Activated T-cell treated with anti-CD3 and anti-CD28 coated beads, Interleukin-2, amount 50 U/mL, for 4 hours (primary cell): ENCODE data around the gene TBX18. TPM values are rescaled to one million over a fixed set of nuclear protein-coding genes. Genes with fewer than 3 reads are reported as not detected.

Experiments
- ATAC-seq, 2 donors: fragments of 200-7000 bp; cut with Tn5 transposase; one replicate each; pipeline ENCODE4 v1.10.0; 2021
- DNase-seq: peaks from one replicate; pipeline ENCODE4 v3.0.0-alpha.2; 2020
- H3K27me3 Mint-ChIP-seq: one replicate; pipeline ENCODE4 v1.8.0; 2021; ENCODE audit warnings: low read depth, mixed read lengths
- H3K36me3 Mint-ChIP-seq: one replicate; pipeline ENCODE4 v1.8.0; 2022; ENCODE audit warnings: mixed read lengths; ENCODE audit not compliant: insufficient read depth
- H3K4me1 Mint-ChIP-seq: one replicate; pipeline ENCODE4 v1.8.0; 2021; ENCODE audit warnings: low read depth, mixed read lengths
- H3K4me3 Mint-ChIP-seq: one replicate; pipeline ENCODE4 v1.8.0; 2021; ENCODE audit warnings: mild to moderate bottlenecking, moderate library complexity, mixed read lengths
- H3K9me3 Mint-ChIP-seq: one replicate; pipeline ENCODE4 v1.8.0; 2021; ENCODE audit warnings: mixed read lengths
- total RNA-seq, 3 donors: library from RNA; stranded (reverse); gene quantifications; one replicate each; pipeline ENCODE4 v1.2.1, GENCODE V29; 2021

The TBX18 gene
- total RNA-seq, 3 donors from 2014 or later, result not detected

- ATAC-seq (no peak), DNase-seq (no peak)
- no peaks in the 10 kb centered on the region for H3K36me3 Mint-ChIP-seq
- H3K9me3 Mint-ChIP-seq, result peaks cover 6% of the 10 kb centered on the region
- no peaks in the 10 kb centered on the region for H3K4me1 Mint-ChIP-seq
- no peak overlapping the region for H3K4me3 Mint-ChIP-seq
- no peaks in the 10 kb centered on the region for H3K27me3 Mint-ChIP-seq
These were observed 111.9 kb downstream of the TBX18 start for GRCh38 chr6:84652356-84653026.

- no peaks in the 10 kb centered on the region for H3K27me3 Mint-ChIP-seq
- H3K4me3 Mint-ChIP-seq, result no peak overlapping the region
- DNase-seq, result no peak
- ATAC-seq, result no peak
- peaks cover 7% of the 10 kb centered on the region for H3K9me3 Mint-ChIP-seq
- H3K4me1 Mint-ChIP-seq, result no peaks in the 10 kb centered on the region
- H3K36me3 Mint-ChIP-seq, result no peaks in the 10 kb centered on the region
These were observed 112.8 kb downstream of the TBX18 start for GRCh38 chr6:84651583-84651982.

GRCh38 chr6:84648444-84648843, 116.0 kb downstream of the TBX18 start:
- H3K4me1 Mint-ChIP-seq, result no peaks in the 10 kb centered on the region
- peaks cover 7% of the 10 kb centered on the region for H3K9me3 Mint-ChIP-seq
- no peaks in the 10 kb centered on the region for H3K36me3 Mint-ChIP-seq
- DNase-seq, result no peak
- H3K27me3 Mint-ChIP-seq, result no peaks in the 10 kb centered on the region
- H3K4me3 Mint-ChIP-seq, result no peak overlapping the region
- no peak for ATAC-seq

- no peak for ATAC-seq
These were observed 118.7 kb downstream of the TBX18 start for GRCh38 chr6:84645563-84646266.

GRCh38 chr6:84645000-84645399, 119.4 kb downstream of the TBX18 start:
- Mint-ChIP-seq H3K27me3 (no peaks in the 10 kb centered on the region), H3K4me3 (no peak overlapping the region), H3K36me3 (no peaks in the 10 kb centered on the region), H3K4me1 (no peaks in the 10 kb centered on the region), H3K9me3 (peaks cover 3% of the 10 kb centered on the region)
- DNase-seq (no peak), ATAC-seq (no peak)

More at GRCh38 chr6:84645563-84646266, 118.7 kb downstream of the TBX18 start:
- peaks cover 3% of the 10 kb centered on the region for H3K9me3 Mint-ChIP-seq
- H3K4me1 Mint-ChIP-seq, result no peaks in the 10 kb centered on the region
- H3K27me3 Mint-ChIP-seq, result no peaks in the 10 kb centered on the region
- DNase-seq, result no peak
- no peaks in the 10 kb centered on the region for H3K36me3 Mint-ChIP-seq
- no peak overlapping the region for H3K4me3 Mint-ChIP-seq

- Mint-ChIP-seq H3K27me3 (no peaks in the 10 kb centered on the region), H3K4me1 (no peaks in the 10 kb centered on the region), H3K4me3 (no peak overlapping the region), H3K36me3 (no peaks in the 10 kb centered on the region), H3K9me3 (peaks cover 3% of the 10 kb centered on the region)
- no peak for DNase-seq
- ATAC-seq, result no peak
These were observed 120.6 kb downstream of the TBX18 start for GRCh38 chr6:84643778-84644177.

GRCh38 chr6:84641076-84641475, 123.3 kb downstream of the TBX18 start:
- no peak for ATAC-seq
- H3K4me1 Mint-ChIP-seq, result no peaks in the 10 kb centered on the region
- H3K36me3 Mint-ChIP-seq, result no peaks in the 10 kb centered on the region
- H3K27me3 Mint-ChIP-seq, result no peaks in the 10 kb centered on the region
- peaks cover 6% of the 10 kb centered on the region for H3K9me3 Mint-ChIP-seq
- no peak for DNase-seq
- no peak overlapping the region for H3K4me3 Mint-ChIP-seq

- DNase-seq, result no peak
- no peaks in the 10 kb centered on the region for H3K27me3 Mint-ChIP-seq
- H3K4me3 Mint-ChIP-seq, result no peak overlapping the region
- no peaks in the 10 kb centered on the region for H3K4me1 Mint-ChIP-seq
- H3K9me3 Mint-ChIP-seq, result peaks cover 11% of the 10 kb centered on the region
- H3K36me3 Mint-ChIP-seq, result no peaks in the 10 kb centered on the region
- no peak for ATAC-seq
These were observed 125.0 kb downstream of the TBX18 start for GRCh38 chr6:84639396-84639795.

- H3K9me3 Mint-ChIP-seq, result peaks cover 11% of the 10 kb centered on the region
- H3K4me3 Mint-ChIP-seq, result no peak overlapping the region
These were observed 126.1 kb downstream of the TBX18 start for GRCh38 chr6:84638286-84638685.

More at GRCh38 chr6:84638286-84638685, 126.1 kb downstream of the TBX18 start:
- H3K4me1 Mint-ChIP-seq, result no peaks in the 10 kb centered on the region
- DNase-seq, result no peak
- H3K27me3 Mint-ChIP-seq, result no peaks in the 10 kb centered on the region
- no peak for ATAC-seq
- H3K36me3 Mint-ChIP-seq, result no peaks in the 10 kb centered on the region
